Measurements from ENCODE around the gene HASPIN.

GRCh38 chr17:3754458-3755334 lies 31.0 kb downstream of the HASPIN start:
- no peak for TF ChIP-seq CTCF (IDR thresholded peaks at IDR 0.05)
- no peak for TF ChIP-seq ZFX (IDR thresholded peaks at IDR 0.05; ENCODE audit: borderline replicate concordance)
